ENCODE data around the gene RASSF8. TPM values are rescaled to one million over a fixed set of nuclear protein-coding genes. Genes with fewer than 3 reads are reported as not detected.

Gene RASSF8
- total RNA-seq, 2 donors from 2014 or later = 47.9 to 86.6 TPM

GRCh38 chr12:25938581-25938980, 19.9 kb upstream of the RASSF8 start:
- Histone ChIP-seq H3K27me3 (replicated peaks; ENCODE audit: insufficient read depth) (no peaks in the 10 kb centered on the region), H3K27ac (no peak overlapping the region), H3K9me3 (no peaks in the 10 kb centered on the region), H3K36me3 (no peaks in the 10 kb centered on the region), H3K4me1 (ENCODE audit: control insufficient read depth in 1 of 2, low read depth in 2 of 2) (no peaks in the 10 kb centered on the region), H3K4me3 (no peak overlapping the region)
- no peak for TF ChIP-seq CTCF (IDR thresholded peaks at IDR 0.05)
- ATAC-seq (ENCODE audit: insufficient number of reproducible peaks, low FRiP score, low read depth) (no peak), DNase-seq (ENCODE audit: low spot score) (no peak)

- H3K9me3 ChIP-seq = no peaks in the 10 kb centered on the region
- H3K27ac ChIP-seq = no peak overlapping the region
- H3K4me1 ChIP-seq (ENCODE audit: control insufficient read depth in 1 of 2, low read depth in 2 of 2) = no peaks in the 10 kb centered on the region
- H3K4me3 ChIP-seq = no peak overlapping the region
- no peaks in the 10 kb centered on the region for H3K27me3 ChIP-seq (replicated peaks; ENCODE audit: insufficient read depth)
- no peaks in the 10 kb centered on the region for H3K36me3 ChIP-seq
- DNase-seq (ENCODE audit: low spot score) (no peak), ATAC-seq (ENCODE audit: insufficient number of reproducible peaks, low FRiP score, low read depth) (no peak)
- no peak for TF ChIP-seq CTCF (IDR thresholded peaks at IDR 0.05)
Observed at GRCh38 chr12:25939606-25940005, 18.9 kb upstream of the RASSF8 start.

GRCh38 chr12:25940886-25941285, 17.6 kb upstream of the RASSF8 start:
- no peak for DNase-seq (ENCODE audit: low spot score)
- Histone ChIP-seq H3K27ac (no peak overlapping the region), H3K36me3 (no peaks in the 10 kb centered on the region), H3K4me3 (no peak overlapping the region), H3K9me3 (no peaks in the 10 kb centered on the region), H3K27me3 (replicated peaks; ENCODE audit: insufficient read depth) (no peaks in the 10 kb centered on the region), H3K4me1 (ENCODE audit: control insufficient read depth in 1 of 2, low read depth in 2 of 2) (no peaks in the 10 kb centered on the region)
- ATAC-seq (ENCODE audit: insufficient number of reproducible peaks, low FRiP score, low read depth) = no peak
- TF ChIP-seq CTCF (IDR thresholded peaks at IDR 0.05) = no peak

- Histone ChIP-seq H3K27me3 (replicated peaks; ENCODE audit: insufficient read depth) (no peaks in the 10 kb centered on the region), H3K9me3 (no peaks in the 10 kb centered on the region), H3K36me3 (no peaks in the 10 kb centered on the region), H3K4me3 (no peak overlapping the region), H3K4me1 (ENCODE audit: control insufficient read depth in 1 of 2, low read depth in 2 of 2) (no peaks in the 10 kb centered on the region), H3K27ac (no peak overlapping the region)
- no peak for ATAC-seq (ENCODE audit: insufficient number of reproducible peaks, low FRiP score, low read depth)
- TF ChIP-seq CTCF (IDR thresholded peaks at IDR 0.05) = no peak
- no peak for DNase-seq (ENCODE audit: low spot score)
Observed at GRCh38 chr12:25942709-25943108, 15.8 kb upstream of the RASSF8 start.

GRCh38 chr12:25943940-25944339, 14.5 kb upstream of the RASSF8 start:
- Histone ChIP-seq H3K9me3 (no peaks in the 10 kb centered on the region), H3K36me3 (no peaks in the 10 kb centered on the region), H3K4me1 (ENCODE audit: control insufficient read depth in 1 of 2, low read depth in 2 of 2) (no peaks in the 10 kb centered on the region), H3K27me3 (replicated peaks; ENCODE audit: insufficient read depth) (no peaks in the 10 kb centered on the region), H3K4me3 (no peak overlapping the region), H3K27ac (no peak overlapping the region)
- ATAC-seq (ENCODE audit: insufficient number of reproducible peaks, low FRiP score, low read depth) = no peak
- DNase-seq (ENCODE audit: low spot score) = no peak
- TF ChIP-seq CTCF (IDR thresholded peaks at IDR 0.05) = no peak

Data from thoracic aorta (tissue), 2 donors.